ENCODE measurements around the gene UCN2. TPM values are rescaled to one million over a fixed set of nuclear protein-coding genes. Genes with fewer than 3 reads are reported as not detected.

The UCN2 gene
- total and polyA plus RNA-seq, 9 of the 15 experiments (the other 6 are each of a cell fraction or from before 2014, with no cell fraction given): 0.08 to 0.11 TPM; not detected in 7

DNA sequence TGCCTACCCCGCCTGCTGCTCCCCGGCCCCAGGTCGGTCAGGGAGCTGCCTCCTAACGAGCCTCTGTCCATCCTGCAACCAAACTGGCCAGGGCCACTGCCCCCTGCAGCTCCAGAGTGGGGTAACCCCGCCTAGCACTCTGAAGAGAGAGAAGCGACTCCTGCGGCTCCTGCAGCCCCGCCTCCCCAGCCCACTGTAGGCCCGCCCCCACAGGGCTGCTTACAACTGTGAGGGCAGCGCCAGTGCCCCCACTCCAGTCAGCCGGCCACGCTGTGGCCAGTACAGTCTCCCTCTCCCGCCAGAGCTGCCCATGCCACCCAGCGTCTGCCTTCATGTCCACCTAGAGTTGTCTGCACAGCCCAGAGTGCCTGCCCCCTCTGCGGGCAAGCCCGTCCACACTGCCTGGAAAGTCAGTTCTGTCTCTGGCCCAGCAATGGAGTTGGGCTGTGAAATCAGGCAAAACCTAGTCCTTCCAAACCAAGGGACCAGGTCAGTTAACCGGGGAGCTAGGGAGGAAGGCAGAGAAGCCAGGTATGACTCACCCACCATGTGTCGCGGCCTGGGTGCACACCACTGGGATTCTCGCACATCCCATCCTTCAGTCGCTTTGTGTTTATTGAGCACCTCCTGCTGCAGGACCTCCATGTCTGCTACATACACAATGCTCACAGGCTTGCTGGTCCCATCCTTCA lies 2.4 kb downstream of the UCN2 start (continued):
- TF ChIP-seq, protein P1, sequence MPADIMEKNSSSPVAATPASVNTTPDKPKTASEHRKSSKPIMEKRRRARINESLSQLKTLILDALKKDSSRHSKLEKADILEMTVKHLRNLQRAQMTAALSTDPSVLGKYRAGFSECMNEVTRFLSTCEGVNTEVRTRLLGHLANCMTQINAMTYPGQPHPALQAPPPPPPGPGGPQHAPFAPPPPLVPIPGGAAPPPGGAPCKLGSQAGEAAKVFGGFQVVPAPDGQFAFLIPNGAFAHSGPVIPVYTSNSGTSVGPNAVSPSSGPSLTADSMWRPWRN (IDR thresholded peaks at IDR 0.05; ENCODE audit: low read depth): no peak
- TF ChIP-seq, protein P2, sequence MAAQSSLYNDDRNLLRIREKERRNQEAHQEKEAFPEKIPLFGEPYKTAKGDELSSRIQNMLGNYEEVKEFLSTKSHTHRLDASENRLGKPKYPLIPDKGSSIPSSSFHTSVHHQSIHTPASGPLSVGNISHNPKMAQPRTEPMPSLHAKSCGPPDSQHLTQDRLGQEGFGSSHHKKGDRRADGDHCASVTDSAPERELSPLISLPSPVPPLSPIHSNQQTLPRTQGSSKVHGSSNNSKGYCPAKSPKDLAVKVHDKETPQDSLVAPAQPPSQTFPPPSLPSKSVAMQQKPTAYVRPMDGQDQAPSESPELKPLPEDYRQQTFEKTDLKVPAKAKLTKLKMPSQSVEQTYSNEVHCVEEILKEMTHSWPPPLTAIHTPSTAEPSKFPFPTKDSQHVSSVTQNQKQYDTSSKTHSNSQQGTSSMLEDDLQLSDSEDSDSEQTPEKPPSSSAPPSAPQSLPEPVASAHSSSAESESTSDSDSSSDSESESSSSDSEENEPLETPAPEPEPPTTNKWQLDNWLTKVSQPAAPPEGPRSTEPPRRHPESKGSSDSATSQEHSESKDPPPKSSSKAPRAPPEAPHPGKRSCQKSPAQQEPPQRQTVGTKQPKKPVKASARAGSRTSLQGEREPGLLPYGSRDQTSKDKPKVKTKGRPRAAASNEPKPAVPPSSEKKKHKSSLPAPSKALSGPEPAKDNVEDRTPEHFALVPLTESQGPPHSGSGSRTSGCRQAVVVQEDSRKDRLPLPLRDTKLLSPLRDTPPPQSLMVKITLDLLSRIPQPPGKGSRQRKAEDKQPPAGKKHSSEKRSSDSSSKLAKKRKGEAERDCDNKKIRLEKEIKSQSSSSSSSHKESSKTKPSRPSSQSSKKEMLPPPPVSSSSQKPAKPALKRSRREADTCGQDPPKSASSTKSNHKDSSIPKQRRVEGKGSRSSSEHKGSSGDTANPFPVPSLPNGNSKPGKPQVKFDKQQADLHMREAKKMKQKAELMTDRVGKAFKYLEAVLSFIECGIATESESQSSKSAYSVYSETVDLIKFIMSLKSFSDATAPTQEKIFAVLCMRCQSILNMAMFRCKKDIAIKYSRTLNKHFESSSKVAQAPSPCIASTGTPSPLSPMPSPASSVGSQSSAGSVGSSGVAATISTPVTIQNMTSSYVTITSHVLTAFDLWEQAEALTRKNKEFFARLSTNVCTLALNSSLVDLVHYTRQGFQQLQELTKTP (IDR thresholded peaks at IDR 0.05; ENCODE audit: low read depth in 1 of 2, partially characterized antibody in 2 of 2): no peak
- TF ChIP-seq RNF2 (IDR thresholded peaks at IDR 0.05) (no peak), RB1 (IDR thresholded peaks at IDR 0.05; ENCODE audit: low read depth) (0 out of 2 replicates have a peak, but pooled peaks have one; percentile 12), EWSR1 (IDR thresholded peaks at IDR 0.05; ENCODE audit: borderline replicate concordance, low read depth, partially characterized antibody) (no peak), FOSL1 (tag; conservative IDR thresholded peaks at IDR 0.05) (peak; percentile 65; the same call in 1 of the 2 replicates), RBFOX2 (IDR thresholded peaks at IDR 0.05; ENCODE audit: low read depth, low read length) (0 out of 2 replicates have a peak, but pooled peaks have one; percentile 32), PURB (CRISPR knock-in tag; IDR thresholded peaks at IDR 0.05; ENCODE audit: low read depth) (no peak), HDAC3 (IDR thresholded peaks at IDR 0.05; ENCODE audit: borderline replicate concordance, partially characterized antibody) (no peak), RBM15 (IDR thresholded peaks at IDR 0.05; ENCODE audit: insufficient read depth, low read length) (no peak), ZFP30 (CRISPR knock-in tag; IDR thresholded peaks at IDR 0.05; ENCODE audit: borderline replicate concordance) (no peak), TAF1 (IDR thresholded peaks at IDR 0.05; ENCODE audit: control insufficient read depth, extremely low read depth, insufficient read depth, low read length, severe bottlenecking) (no peak), HDAC1 (IDR thresholded peaks at IDR 0.05) (peak in 1 of 2 experiments; percentile 29; a peak in 1 of 4 replicates), RFX1 (IDR thresholded peaks at IDR 0.05) (no peak), SIX5 (IDR thresholded peaks at IDR 0.05; ENCODE audit: borderline replicate concordance in 1 of 2, insufficient read depth in 1 of 2, low read depth in 1 of 2, low read length in 2 of 2) (no peak)
- TF ChIP-seq, protein P3, sequence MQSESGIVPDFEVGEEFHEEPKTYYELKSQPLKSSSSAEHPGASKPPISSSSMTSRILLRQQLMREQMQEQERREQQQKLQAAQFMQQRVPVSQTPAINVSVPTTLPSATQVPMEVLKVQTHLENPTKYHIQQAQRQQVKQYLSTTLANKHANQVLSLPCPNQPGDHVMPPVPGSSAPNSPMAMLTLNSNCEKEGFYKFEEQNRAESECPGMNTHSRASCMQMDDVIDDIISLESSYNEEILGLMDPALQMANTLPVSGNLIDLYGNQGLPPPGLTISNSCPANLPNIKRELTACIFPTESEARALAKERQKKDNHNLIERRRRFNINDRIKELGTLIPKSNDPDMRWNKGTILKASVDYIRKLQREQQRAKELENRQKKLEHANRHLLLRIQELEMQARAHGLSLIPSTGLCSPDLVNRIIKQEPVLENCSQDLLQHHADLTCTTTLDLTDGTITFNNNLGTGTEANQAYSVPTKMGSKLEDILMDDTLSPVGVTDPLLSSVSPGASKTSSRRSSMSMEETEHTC (IDR thresholded peaks at IDR 0.05): no peak
- TF ChIP-seq, protein P4, sequence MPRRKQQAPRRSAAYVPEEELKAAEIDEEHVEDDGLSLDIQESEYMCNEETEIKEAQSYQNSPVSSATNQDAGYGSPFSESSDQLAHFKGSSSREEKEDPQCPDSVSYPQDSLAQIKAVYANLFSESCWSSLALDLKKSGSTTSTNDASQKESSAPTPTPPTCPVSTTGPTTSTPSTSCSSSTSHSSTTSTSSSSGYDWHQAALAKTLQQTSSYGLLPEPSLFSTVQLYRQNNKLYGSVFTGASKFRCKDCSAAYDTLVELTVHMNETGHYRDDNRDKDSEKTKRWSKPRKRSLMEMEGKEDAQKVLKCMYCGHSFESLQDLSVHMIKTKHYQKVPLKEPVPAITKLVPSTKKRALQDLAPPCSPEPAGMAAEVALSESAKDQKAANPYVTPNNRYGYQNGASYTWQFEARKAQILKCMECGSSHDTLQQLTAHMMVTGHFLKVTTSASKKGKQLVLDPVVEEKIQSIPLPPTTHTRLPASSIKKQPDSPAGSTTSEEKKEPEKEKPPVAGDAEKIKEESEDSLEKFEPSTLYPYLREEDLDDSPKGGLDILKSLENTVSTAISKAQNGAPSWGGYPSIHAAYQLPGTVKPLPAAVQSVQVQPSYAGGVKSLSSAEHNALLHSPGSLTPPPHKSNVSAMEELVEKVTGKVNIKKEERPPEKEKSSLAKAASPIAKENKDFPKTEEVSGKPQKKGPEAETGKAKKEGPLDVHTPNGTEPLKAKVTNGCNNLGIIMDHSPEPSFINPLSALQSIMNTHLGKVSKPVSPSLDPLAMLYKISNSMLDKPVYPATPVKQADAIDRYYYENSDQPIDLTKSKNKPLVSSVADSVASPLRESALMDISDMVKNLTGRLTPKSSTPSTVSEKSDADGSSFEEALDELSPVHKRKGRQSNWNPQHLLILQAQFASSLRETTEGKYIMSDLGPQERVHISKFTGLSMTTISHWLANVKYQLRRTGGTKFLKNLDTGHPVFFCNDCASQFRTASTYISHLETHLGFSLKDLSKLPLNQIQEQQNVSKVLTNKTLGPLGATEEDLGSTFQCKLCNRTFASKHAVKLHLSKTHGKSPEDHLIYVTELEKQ (CRISPR knock-in tag; IDR thresholded peaks at IDR 0.05): no peak

Measured in K562 (cell line).